Activated CD8-positive, alpha-beta memory T cell treated with anti-CD3 and anti-CD28 coated beads for 48 hours (primary cell): ENCODE data around the gene PXDN.

Source experiments
- DNase-seq, 3 experiments: peaks; one replicate each; pipeline ENCODE4 v3.0.0-alpha.2; 2020; ENCODE audit warnings: low read depth in 2 of 3, low spot score in 2 of 3

Gene PXDN

DNA sequence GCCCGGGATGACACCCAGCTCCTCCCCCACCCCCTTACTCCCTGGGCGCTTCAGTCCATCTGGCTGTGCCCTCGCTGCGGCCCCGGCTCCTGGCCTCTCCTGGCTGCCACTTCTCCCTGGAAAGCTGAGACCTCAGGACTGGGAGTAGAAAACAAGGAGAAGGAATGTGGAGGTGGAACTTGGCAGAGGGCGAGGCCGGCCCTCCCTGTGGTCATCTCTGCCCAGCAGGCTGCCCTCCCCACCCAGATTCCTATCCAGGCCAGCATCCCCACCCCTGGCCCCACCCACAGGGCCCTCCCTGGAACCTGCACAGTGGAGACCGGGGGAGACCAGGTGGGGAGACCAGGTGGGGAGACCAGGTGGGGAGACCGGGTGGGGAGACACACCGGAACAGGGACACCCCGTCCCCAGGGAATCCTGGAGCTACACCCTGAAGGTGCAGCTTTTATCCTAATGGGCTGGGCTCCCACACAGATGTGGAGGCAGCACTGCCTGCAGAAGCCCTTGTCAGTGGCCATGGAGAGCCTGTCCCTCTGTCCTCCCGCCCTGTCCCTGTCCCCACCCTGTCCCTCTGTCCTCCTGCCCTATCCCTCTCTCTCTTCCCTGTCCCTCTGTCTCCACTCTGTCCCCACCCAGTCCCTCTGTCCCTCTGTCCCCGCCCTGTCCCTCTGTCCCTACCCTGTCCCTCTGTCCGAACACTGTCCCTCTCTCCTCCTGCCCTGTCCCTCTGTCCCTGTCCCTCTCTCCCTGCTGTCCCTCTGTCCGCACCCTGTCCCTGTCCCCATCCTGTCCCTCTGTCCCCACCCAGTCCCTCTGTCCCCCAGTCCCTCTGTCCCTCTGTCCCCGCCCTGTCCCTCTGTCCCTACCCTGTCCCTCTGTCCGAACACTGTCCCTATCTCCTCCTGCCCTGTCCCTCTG is 157.1 kb downstream of the PXDN start:
- no peak for DNase-seq

DNA sequence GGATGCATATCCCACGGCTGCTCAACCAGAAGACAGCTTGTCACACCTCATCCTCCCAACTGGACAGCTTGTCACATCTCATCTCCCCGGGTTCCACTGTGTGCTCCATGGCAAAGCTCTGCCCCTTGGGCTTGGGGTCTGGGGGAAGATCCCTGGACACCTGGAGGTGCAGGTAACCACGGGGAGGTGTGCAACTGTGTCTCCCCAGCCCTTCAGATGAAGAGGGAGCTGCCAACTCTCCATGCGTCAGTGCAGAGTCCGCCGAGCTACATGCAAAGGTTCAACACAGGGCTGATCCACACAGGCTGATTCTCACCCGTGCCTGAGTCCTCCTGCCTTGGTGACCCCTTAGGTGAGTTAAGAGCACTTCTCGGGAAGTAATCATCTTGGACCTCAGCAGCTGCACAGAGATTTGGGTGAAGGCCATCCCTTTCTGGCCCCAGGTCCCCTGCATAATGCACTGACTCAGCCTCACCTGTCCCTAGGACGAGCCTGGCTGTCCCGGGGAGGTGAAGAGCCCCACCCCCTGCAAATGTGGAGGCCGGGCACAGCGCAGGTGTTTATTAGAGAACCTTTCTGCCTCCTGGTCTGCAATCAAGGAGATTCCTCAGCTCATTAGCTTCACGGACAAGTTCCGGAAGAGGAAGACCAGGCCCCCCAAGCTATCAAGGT is 157.9 kb downstream of the PXDN start:
- no peak for DNase-seq

DNA sequence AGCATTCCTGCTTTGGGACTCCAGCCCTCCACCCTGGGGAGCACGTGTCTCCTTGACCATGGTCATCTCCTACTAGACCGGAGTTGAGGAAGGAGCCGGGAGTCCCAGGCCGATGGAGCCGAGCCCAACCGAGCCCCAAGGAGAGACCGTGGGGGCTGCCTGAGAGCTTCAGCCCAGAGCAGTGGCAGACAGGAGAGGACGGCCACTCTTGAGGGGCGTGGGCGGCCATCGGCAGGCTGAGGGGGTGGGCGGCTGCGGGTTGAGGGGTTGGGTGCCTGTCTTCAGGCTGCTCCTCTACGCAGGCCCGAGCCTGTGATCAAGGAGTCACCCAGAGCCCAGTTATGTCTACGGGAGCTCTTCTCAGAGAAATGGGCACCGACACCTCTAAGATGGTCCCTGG is 158.7 kb downstream of the PXDN start:
- no peak for DNase-seq

DNA sequence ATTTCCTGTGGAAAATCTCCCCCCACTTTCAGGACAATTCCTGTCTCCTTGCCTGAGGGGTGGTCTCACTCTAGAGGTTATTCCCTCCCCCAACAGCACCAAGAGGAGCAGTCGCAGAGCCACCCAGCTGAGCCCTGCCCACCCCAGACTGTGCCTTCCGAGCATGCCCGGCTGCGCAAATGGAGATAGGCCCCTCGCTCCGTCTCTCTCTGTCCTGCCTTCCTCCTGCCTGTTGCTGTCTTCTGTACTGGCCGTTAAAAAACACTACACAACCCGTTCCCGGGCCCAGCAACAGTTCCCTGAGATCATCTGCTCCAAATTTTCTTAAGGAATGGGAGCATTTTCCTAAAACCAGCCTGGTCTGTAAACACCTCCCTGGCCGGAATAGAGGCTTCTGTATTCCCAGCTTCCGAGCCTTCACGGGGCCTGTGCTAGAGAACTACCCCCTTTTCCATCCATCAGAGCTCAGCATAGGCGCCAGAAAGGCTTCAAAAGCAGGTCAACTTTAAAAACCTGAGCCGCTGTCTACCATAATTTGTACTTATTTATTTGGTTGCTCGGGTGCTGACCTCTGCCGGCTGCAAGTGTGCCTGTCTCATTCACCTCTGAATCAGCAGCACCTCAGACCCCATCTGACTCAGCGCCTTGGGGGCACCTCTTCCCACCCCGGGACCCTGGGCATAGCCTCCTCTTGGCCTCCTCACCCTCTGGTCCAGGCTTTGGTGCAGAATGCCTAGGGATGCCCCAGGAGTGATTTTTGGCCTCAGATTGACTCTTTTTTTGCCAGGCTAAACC is 159.4 kb downstream of the PXDN start:
- DNase-seq, result no peak

DNA sequence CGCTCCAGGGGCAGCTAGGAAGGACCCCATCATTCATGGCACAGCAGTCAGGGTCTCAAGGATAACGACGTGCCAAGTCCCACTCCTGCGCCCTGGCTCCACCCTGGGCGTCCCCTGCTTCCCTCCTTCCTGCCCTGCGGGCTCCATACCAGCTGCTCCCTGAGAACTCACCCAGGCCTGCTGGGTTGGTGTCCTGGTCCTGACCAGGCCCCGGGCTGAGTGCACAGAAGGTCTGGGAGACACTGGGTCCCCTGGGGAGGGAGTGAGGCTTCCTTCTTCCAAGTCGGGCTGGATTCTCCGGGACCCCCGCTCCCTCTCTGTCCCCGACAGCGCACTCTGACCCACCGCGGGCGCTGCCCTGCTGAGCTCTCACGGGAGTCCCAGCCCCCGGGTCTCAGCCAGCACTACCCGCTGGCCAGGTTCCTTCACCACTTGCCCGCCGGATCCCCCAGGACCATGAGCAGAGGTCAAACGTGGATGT is 160.2 kb downstream of the PXDN start:
- DNase-seq, result no peak

DNA sequence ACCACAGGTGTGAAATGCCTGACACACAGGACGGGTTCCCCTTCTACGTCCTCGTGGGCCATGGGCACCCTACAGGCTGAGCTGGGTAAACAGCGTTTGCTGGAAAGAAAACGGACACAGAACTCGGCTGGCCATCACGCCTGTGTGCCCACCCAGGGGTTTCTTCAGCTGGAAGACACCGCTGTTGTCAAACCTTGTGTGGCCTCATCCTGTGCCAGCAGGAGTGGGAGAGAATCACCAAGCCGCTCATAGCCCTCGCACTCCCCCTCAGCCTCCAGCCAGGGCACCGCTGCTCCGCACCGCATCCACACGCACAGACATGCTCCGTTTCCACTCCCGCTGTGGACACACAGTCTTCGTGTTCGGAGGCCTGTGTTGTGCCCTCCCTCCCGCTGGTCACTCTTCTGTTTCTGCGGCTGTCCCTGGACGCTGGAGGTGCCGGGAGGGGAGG is 161.4 kb downstream of the PXDN start:
- no peak for DNase-seq

DNA sequence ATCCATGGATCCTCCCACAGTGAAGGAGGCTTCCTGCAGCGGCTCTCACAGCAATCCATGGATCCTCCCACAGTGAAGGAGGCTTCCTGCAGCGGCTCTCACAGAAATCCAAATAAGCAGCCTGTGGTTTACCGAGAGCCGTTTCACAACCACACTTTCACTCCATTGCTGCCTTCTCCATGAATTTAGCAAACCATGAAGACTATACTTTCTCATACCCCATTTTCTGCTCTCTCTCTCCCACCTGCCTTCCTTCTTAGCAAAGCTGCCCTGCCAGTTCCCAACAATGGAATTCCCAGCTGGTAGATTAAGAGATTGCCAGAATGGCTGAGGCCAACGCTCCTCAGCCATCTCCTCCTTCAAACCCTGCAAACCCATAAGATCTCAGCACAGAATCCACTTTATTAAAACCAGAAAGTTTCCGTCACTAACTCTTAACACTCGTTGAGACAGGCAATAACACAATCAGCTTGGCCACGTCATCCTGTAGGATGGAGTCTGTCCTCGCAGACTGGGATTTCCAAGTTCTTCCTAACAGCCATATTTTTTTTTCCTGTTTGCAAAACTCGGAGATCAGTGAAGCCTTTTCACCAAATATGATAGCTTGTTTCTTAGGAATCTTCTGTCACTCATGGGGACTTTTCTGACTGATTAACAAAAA is 162.2 kb downstream of the PXDN start:
- DNase-seq, result no peak
